Activated CD8-positive, alpha-beta memory T cell treated with anti-CD3 and anti-CD28 coated beads, Interleukin-2, amount 50 U/mL, for 24 hours (primary cell): ENCODE data around the gene POM121L2.

ENCODE experiments used
- DNase-seq: peaks from one replicate; pipeline ENCODE4 v3.0.0-alpha.2; 2020; ENCODE audit errors: extremely low read depth

Gene POM121L2

GRCh38 chr6:27312146-27312949 is at the start of gene POM121L2:
Gene POM121L2 (minus strand): TSS chr6:27312273. CDS start chr6:27312170, 103 bp downstream.
- no peak for DNase-seq

GRCh38 chr6:27359231-27359630 is 47.2 kb upstream of the POM121L2 start:
- DNase-seq: no peak

- DNase-seq: no peak
Observed at GRCh38 chr6:27358786-27359185, 46.7 kb upstream of the POM121L2 start.

GRCh38 chr6:27352850-27353249 is 40.8 kb upstream of the POM121L2 start:
- no peak for DNase-seq

GRCh38 chr6:27334141-27334540 is 22.1 kb upstream of the POM121L2 start:
- no peak for DNase-seq

GRCh38 chr6:27333642-27334040 is 21.6 kb upstream of the POM121L2 start:
- DNase-seq: no peak

- no peak for DNase-seq
Observed at GRCh38 chr6:27332692-27333641, 20.9 kb upstream of the POM121L2 start.

- no peak for DNase-seq
Observed at GRCh38 chr6:27327023-27327738, 15.1 kb upstream of the POM121L2 start.

GRCh38 chr6:27321901-27322300 is 9.8 kb upstream of the POM121L2 start:
- DNase-seq: no peak

- DNase-seq: no peak
Observed at GRCh38 chr6:27321370-27321769, 9.3 kb upstream of the POM121L2 start.

GRCh38 chr6:27318973-27319372 is 6.9 kb upstream of the POM121L2 start:
- no peak for DNase-seq

GRCh38 chr6:27314046-27314445 is 2.0 kb upstream of the POM121L2 start:
- no peak for DNase-seq

- no peak for DNase-seq
Observed at GRCh38 chr6:27312950-27313271, 838 bp upstream of the POM121L2 start.

GRCh38 chr6:27311806-27312145 is 297 bp downstream of the POM121L2 start:
- no peak for DNase-seq

GRCh38 chr6:27303613-27304272 is 8.3 kb downstream of the POM121L2 start:
- DNase-seq: no peak

GRCh38 chr6:27297857-27298730 is 14.0 kb downstream of the POM121L2 start:
- no peak for DNase-seq

- DNase-seq: no peak
Observed at GRCh38 chr6:27297484-27297856, 14.6 kb downstream of the POM121L2 start.

GRCh38 chr6:27296106-27296783 is 15.8 kb downstream of the POM121L2 start:
- no peak for DNase-seq

GRCh38 chr6:27295301-27296079 is 16.6 kb downstream of the POM121L2 start:
- no peak for DNase-seq
